Tibial nerve (tissue), 4 donors: ENCODE measurements around the gene HS6ST1. TPM values are rescaled to one million over a fixed set of nuclear protein-coding genes. Genes with fewer than 3 reads are reported as not detected.

Experiments
- DNase-seq, 2 donors: peaks; one replicate each; pipeline ENCODE4 v3.0.0-alpha.2; 2019; ENCODE audit warnings: low spot score in 2 of 2
- H3K27ac ChIP-seq, 4 donors: fragments of 200-600 bp; sonication (generic) in 3 of 4; one replicate each; pipeline ENCODE4 v1.5.1; 2017 to 2019; ENCODE audit warnings: mild to moderate bottlenecking in 1 of 4
- H3K27me3 ChIP-seq, 2 donors: fragments of 200-600 bp; sonication (generic) in 1 of 2; one replicate each; pipeline versions ENCODE4 v1.5.1 to v1.6.0; 2017 to 2019
- H3K36me3 ChIP-seq, 3 donors: fragments of 200-600 bp; sonication (generic); one replicate each; pipeline ENCODE4 v1.5.1; 2018 to 2019
- H3K4me1 ChIP-seq, 4 donors: fragments of 200-600 bp; sonication (generic) in 3 of 4; one replicate each; pipeline ENCODE4 v1.5.1; 2017 to 2019
- H3K4me3 ChIP-seq, 4 donors: fragments of 200-600 bp; sonication (generic) in 3 of 4; one replicate each; pipeline ENCODE4 v1.5.1; 2017 to 2019; ENCODE audit warnings: mild to moderate bottlenecking in 1 of 4, moderate library complexity in 1 of 4
- H3K9me3 ChIP-seq, 4 donors: fragments of 200-600 bp; sonication (generic) in 3 of 4; one replicate each; pipeline ENCODE4 v1.5.1; 2017 to 2019
- EP300 ChIP-seq, 2 donors: sonication (generic); formaldehyde crosslinking; IDR thresholded peaks; one replicate each; pipeline ENCODE4 v1.6.1; 2017; ENCODE audit warnings: antibody characterized with exemption in 2 of 2, mild to moderate bottlenecking in 1 of 2
- POLR2A ChIP-seq, 2 donors: fragments of 450-650 bp; IDR thresholded peaks; one replicate each; pipeline ENCODE4 v1.6.1; 2017; ENCODE audit warnings: antibody characterized with exemption in 2 of 2, mild to moderate bottlenecking in 2 of 2, moderate library complexity in 2 of 2
- whole genome bisulfite sequencing, 2 donors: methylation state at CpG; one replicate each; pipeline ENCODE4 v1.1.5; 2018; 5-methylcytosine and 5-hydroxymethylcytosine counted together
- total RNA-seq, 4 donors: library from RNA; depleted of rRNA; stranded (reverse); fragments of >200 nt; gene quantifications; one replicate each; pipeline ENCODE4 v1.1.0, GENCODE V29; 2016
- TF ChIP-seq, protein P1 (sequence below), 5 experiments: fragments of 200-600 bp in 3 of 5; fragments of 450-650 bp in 2 of 5; sonication (generic) in 3 of 5; IDR thresholded peaks; one replicate each; pipeline ENCODE4 v1.5.1; 2016 to 2019; ENCODE audit warnings: antibody characterized with exemption in 5 of 5, mild to moderate bottlenecking in 3 of 5, moderate library complexity in 2 of 5

HS6ST1 gene, protein sequence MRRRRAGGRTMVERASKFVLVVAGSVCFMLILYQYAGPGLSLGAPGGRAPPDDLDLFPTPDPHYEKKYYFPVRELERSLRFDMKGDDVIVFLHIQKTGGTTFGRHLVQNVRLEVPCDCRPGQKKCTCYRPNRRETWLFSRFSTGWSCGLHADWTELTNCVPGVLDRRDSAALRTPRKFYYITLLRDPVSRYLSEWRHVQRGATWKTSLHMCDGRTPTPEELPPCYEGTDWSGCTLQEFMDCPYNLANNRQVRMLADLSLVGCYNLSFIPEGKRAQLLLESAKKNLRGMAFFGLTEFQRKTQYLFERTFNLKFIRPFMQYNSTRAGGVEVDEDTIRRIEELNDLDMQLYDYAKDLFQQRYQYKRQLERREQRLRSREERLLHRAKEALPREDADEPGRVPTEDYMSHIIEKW
- total RNA-seq = 10 to 100 TPM; 21.6 to 51.6 (median 39.3) TPM

DNA sequence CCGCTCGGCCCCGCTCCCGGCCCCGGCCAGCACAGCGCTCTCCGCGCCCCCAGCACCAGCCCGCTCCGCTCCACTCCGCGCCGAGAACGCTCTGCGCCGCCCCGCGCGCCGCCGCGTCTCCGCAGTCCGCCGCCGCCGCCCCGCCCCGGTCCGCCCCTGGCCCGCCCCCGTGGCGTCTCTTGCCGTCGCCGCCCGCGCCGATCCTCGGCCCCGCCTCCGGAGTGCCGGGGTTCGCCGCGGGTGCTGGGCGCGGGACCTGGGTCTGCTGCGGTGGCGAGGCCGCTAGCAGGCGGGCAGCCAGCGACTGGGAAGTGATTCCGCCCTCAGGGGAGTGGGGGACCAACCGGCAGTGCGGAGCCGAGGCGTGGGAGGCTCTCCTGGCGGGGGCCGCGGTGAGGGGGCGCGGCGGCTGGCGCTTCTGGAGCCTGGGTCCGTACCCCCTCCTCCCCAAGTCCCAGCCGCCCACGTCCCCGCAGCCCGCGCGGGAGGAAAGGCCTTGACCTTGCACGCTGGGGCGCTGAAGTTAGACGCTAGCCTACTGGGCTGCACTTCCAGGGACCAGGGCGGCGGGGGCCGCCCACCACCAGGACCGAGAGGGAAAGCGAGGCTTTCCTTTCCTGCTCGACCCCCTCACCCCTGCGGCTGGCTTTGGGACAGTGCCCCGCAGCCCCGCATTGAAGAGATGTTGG, at the start of gene HS6ST1:
Gene HS6ST1 (minus strand): TSS at position 93 of the 689 bp plus-strand sequence. CDS start 305 bp downstream, outside the sequence.
- TF ChIP-seq, protein P1, sequence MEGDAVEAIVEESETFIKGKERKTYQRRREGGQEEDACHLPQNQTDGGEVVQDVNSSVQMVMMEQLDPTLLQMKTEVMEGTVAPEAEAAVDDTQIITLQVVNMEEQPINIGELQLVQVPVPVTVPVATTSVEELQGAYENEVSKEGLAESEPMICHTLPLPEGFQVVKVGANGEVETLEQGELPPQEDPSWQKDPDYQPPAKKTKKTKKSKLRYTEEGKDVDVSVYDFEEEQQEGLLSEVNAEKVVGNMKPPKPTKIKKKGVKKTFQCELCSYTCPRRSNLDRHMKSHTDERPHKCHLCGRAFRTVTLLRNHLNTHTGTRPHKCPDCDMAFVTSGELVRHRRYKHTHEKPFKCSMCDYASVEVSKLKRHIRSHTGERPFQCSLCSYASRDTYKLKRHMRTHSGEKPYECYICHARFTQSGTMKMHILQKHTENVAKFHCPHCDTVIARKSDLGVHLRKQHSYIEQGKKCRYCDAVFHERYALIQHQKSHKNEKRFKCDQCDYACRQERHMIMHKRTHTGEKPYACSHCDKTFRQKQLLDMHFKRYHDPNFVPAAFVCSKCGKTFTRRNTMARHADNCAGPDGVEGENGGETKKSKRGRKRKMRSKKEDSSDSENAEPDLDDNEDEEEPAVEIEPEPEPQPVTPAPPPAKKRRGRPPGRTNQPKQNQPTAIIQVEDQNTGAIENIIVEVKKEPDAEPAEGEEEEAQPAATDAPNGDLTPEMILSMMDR (IDR thresholded peaks at IDR 0.05) = peak in 1 of 5 experiments; percentile 28
- TF ChIP-seq POLR2A (IDR thresholded peaks at IDR 0.05) (peak in 1 of 2 donors; percentile 71), EP300 (IDR thresholded peaks at IDR 0.05) (peak in 1 of 2 donors; percentile 32)
- no peaks in the 10 kb centered on the region for H3K9me3 ChIP-seq
- H3K4me1 ChIP-seq = peaks cover 0 to 78% (median 41%) of the 10 kb centered on the region in 4 donors
- peak within 1 kb of the TSS; percentile 64 to 92 (median 76) for H3K4me3 ChIP-seq
- H3K27ac ChIP-seq = peak within 1 kb of the TSS; percentile 57 to 87 (median 76)
- H3K27me3 ChIP-seq = no peaks in the 10 kb centered on the region
- peak; percentile 74 to 81 for DNase-seq
- H3K36me3 ChIP-seq = peaks cover 0 to 17% (median 0%) of the 10 kb centered on the region in 3 donors
- 1 to 3% methylated on average over 21 to 57 of the region's 84 CpGs for WGBS, 2 donors

DNA sequence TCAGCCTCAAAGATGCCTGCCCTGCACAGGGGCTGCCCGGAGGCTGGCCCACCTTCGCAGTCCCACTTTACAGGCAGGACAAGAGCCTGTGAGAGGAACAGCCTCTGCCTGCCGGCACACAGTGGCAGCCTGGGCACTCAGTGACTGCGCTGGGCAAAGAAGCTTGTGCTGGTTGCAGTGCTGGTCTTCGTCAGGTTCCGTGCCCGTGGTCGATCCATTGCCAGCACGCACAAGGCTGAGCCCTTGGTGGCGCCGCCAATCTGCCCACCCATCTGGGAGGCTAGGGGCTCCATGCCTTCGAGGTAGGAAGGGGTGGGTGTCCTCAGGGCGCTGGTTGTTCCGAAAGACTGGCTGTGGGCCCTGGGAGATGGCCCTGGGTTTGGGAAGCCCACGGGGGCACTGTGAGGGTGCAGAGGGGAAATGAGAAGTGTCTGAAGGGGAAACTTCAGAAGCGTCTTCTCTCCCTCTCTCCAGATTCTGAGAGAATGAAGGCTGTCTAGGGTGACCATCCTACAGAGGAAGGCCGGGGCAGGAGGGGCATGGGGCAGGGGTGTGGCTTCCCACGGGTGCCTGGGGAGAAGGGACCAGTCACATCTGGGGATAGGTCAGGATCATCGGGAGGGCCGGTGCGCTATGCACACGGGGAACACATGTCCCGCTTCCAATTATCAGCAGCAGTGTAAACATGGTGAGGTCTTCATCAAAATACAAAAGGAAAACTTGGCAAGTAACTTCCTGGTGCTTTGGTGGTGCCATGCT, 49.1 kb upstream of the HS6ST1 start:
- 91 to 92% methylated on average over 18 to 22 of the region's 23 CpGs for WGBS, 2 donors

DNA sequence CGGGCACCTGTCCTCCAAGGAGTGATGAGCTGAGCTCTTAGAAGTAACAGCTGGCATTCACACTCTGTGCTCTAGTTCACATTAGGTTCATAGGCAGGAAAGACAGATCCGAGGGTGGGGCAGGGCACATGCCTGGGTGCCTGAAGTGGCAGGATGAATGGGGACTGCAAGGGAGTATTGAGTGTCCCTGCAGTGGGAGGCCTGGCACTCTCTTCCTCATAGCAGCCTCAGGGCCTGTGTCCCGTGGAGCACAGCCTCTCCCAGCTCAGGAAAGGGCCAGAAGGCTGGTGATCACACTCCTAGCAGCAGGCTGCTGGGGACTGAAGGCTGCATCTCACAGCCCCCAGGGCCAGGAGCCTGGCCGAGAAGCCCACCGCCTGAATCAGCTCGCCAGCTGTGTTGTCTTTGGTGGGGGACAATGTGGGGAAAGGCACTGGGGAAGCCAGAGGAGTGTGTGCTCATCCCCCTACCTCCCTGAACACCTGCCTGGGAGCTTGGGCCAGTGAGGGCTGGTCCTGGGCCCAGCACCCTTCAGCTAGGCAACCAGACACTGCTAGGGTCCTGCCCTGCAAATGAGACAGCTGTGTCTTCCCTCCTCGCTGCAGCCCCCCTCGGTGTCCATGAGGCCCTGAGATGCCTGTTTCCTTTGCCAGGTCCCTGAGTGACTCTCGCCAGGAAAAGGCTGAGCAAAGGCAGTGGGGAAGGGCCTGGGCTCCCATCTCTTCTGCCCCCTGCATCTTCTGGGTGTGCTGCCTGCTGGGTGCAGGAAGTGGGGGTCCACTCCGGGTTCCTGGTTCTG, 48.2 kb upstream of the HS6ST1 start:
- 69% methylated on average over 9 to 10 of the region's 10 CpGs for WGBS, 2 donors
- Histone ChIP-seq H3K36me3 (no peaks in the 10 kb centered on the region), H3K4me1 (peaks cover 0 to 33% (median 11%) of the 10 kb centered on the region in 4 donors), H3K27ac (peak overlapping the region in 1 of 4 donors; percentile 34), H3K9me3 (no peaks in the 10 kb centered on the region), H3K4me3 (no peak overlapping the region), H3K27me3 (no peaks in the 10 kb centered on the region)
- TF ChIP-seq, protein P1 (IDR thresholded peaks at IDR 0.05) = no peak
- TF ChIP-seq POLR2A (IDR thresholded peaks at IDR 0.05) (no peak), EP300 (IDR thresholded peaks at IDR 0.05) (no peak)
- no peak for DNase-seq

More for the DNA sequence above, 49.1 kb upstream of the HS6ST1 start:
- Histone ChIP-seq H3K4me1 (peaks cover 0 to 24% (median 4%) of the 10 kb centered on the region in 4 donors), H3K4me3 (no peak overlapping the region), H3K27ac (no peak overlapping the region), H3K9me3 (no peaks in the 10 kb centered on the region), H3K27me3 (no peaks in the 10 kb centered on the region), H3K36me3 (no peaks in the 10 kb centered on the region)
- DNase-seq = no peak
- TF ChIP-seq EP300 (IDR thresholded peaks at IDR 0.05) (no peak), POLR2A (IDR thresholded peaks at IDR 0.05) (no peak)
- TF ChIP-seq, protein P1 (IDR thresholded peaks at IDR 0.05) = no peak

DNA sequence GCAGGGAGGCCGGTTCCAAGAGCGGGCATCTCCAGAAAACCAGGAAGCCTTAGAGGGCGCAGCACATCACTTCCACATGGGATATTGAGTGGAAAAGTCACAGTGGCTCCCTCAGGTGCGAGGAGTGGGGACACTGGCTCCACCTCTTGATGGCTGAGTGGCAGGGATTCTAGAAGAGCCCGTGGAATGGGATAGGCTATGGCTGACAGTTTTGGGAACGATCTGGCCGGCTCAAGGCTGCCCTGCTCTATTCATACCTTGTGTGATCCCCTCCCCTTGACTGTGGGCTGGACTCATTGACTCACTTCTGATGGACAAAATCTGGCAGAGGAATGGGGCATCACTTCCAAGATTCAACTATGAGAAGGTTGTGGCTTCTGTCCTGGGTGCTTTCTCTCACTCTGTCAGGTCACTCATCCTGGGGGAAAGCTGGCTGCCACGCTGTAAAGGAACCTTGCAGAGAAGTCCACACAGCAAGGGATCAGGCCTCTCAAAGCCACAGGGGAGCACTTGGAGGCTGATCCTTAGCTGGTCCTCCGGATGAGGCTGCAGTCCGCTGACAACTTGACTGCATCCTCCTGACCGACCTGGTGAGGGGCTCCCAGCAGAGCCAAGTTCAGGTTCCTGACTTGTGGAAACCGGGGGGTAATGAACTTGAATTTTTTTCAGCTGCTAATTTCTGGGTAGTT, 46.7 kb upstream of the HS6ST1 start:
- TF ChIP-seq, protein P1 (IDR thresholded peaks at IDR 0.05) = no peak
- no peak for TF ChIP-seq EP300 (IDR thresholded peaks at IDR 0.05)
- TF ChIP-seq POLR2A (IDR thresholded peaks at IDR 0.05) = no peak
- DNase-seq = no peak
- Histone ChIP-seq H3K4me3 (no peak overlapping the region), H3K4me1 (peaks cover 0 to 33% (median 11%) of the 10 kb centered on the region in 4 donors), H3K9me3 (no peaks in the 10 kb centered on the region), H3K27me3 (no peaks in the 10 kb centered on the region), H3K36me3 (no peaks in the 10 kb centered on the region), H3K27ac (no peak overlapping the region)
- 82 to 92% methylated on average over 12 of the region's 12 CpGs for WGBS, 2 donors
